ENCODE results near the gene LYL1.

DNA sequence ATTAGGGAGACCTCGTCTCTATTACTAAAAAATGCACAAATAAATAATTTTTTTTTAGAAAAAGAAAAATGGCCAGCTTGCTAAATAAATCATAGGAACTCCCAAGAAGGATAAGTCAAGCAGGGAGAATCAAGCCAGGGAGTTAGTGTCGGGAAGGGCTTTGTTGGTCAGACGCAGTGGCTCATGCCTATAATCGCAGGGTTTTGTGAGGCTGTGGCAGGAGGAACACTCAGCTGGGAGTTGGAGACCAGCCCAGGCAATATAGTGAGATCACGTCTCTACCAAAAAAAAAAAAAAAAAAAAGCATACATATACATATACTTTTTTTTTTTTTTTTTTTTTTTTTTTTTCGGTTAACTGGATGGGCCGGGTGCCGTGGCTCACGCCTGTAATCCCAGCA is 24.4 kb upstream of the LYL1 start:
- TF ChIP-seq, protein P1, sequence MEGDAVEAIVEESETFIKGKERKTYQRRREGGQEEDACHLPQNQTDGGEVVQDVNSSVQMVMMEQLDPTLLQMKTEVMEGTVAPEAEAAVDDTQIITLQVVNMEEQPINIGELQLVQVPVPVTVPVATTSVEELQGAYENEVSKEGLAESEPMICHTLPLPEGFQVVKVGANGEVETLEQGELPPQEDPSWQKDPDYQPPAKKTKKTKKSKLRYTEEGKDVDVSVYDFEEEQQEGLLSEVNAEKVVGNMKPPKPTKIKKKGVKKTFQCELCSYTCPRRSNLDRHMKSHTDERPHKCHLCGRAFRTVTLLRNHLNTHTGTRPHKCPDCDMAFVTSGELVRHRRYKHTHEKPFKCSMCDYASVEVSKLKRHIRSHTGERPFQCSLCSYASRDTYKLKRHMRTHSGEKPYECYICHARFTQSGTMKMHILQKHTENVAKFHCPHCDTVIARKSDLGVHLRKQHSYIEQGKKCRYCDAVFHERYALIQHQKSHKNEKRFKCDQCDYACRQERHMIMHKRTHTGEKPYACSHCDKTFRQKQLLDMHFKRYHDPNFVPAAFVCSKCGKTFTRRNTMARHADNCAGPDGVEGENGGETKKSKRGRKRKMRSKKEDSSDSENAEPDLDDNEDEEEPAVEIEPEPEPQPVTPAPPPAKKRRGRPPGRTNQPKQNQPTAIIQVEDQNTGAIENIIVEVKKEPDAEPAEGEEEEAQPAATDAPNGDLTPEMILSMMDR (IDR thresholded peaks at IDR 0.05), result no peak
- TF ChIP-seq POLR2A (IDR thresholded peaks at IDR 0.05), result no peak
